Panc1 (cell line): Measurements from ENCODE around the gene CRB2. TPM values are rescaled to one million over a fixed set of nuclear protein-coding genes. Genes with fewer than 3 reads are reported as not detected.

ENCODE experiments used
- ATAC-seq: fragments of 200-7000 bp; cut with Tn5 transposase; 2 replicates; pipeline ENCODE4 v1.9.1; 2020; ENCODE audit warnings: mild to moderate bottlenecking, moderate library complexity
- BruUV-seq: library from RNA; stranded (reverse); fragments of 400-500 nt; replicated peaks from 2 replicates; lab custom pipeline; 2021; lab: Mats Ljungman, UMichigan
- CTCF ChIA-PET: fragments of 300-600 bp; sonication (Branson Sonifier 250); formaldehyde crosslinking; loops from one replicate; lab custom pipeline; 2022; ENCODE audit warnings: antibody characterized with exemption; lab: Charles Lee
- POLR2A ChIA-PET: fragments of 300-600 bp; sonication (Branson Sonifier 250); formaldehyde crosslinking; loops from one replicate; lab custom pipeline; 2022; ENCODE audit warnings: antibody characterized with exemption; lab: Charles Lee
- DNase-seq: peaks from one replicate; pipeline ENCODE4 v3.0.0-alpha.2; 2010; ENCODE audit warnings: low read depth, low spot score
- H3K27ac ChIP-seq: 2 replicates; pipeline ENCODE4 v1.5.1; 2011; ENCODE audit warnings: mild to moderate bottlenecking, low read length, inconsistent platforms
- H3K27me3 ChIP-seq: fragments of 200-500 bp; sonication (Bioruptor generic); 2 replicates; pipeline ENCODE4 v1.6.0; 2014; ENCODE audit warnings: low read length, inconsistent platforms; ENCODE audit not compliant: control insufficient read depth, insufficient read depth
- H3K36me3 ChIP-seq: fragments of 200-500 bp; sonication (Bioruptor generic); 2 replicates; pipeline ENCODE4 v1.5.1; 2014; ENCODE audit warnings: inconsistent platforms, mild to moderate bottlenecking, low read length, moderate library complexity; ENCODE audit not compliant: control insufficient read depth, insufficient read depth
- H3K4me1 ChIP-seq: 2 replicates; pipeline ENCODE4 v1.5.1; 2011; ENCODE audit warnings: inconsistent platforms, mild to moderate bottlenecking, low read length, moderate library complexity; ENCODE audit not compliant: control insufficient read depth, insufficient read depth
- H3K4me3 ChIP-seq, 2 experiments: 2 replicates each; pipeline ENCODE4 v1.5.1; 2011 to 2012; ENCODE audit warnings: low read depth in 2 of 2, low read length in 2 of 2, mild to moderate bottlenecking in 2 of 2, inconsistent platforms in 1 of 2, moderate library complexity in 1 of 2
- H3K9me3 ChIP-seq: fragments of 200-500 bp; sonication (Bioruptor generic); 2 replicates; pipeline ENCODE4 v1.5.1; 2014; ENCODE audit warnings: low read depth, mild to moderate bottlenecking, inconsistent platforms, low read length, moderate library complexity; ENCODE audit not compliant: control insufficient read depth, insufficient read depth
- POLR2AphosphoS5 ChIP-seq: IDR thresholded peaks from 2 replicates; pipeline ENCODE4 v1.6.1; 2012; ENCODE audit warnings: mild to moderate bottlenecking, low read depth, low read length, moderate library complexity
- REST ChIP-seq, 2 experiments: IDR thresholded peaks; 2 replicates each; pipeline ENCODE4 v1.6.1; 2011 to 2012; ENCODE audit warnings: low read depth in 2 of 2, control low read depth in 1 of 2, low read length in 1 of 2, mild to moderate bottlenecking in 1 of 2, moderate library complexity in 1 of 2; ENCODE audit not compliant: insufficient read depth in 1 of 2
- SIN3A ChIP-seq: IDR thresholded peaks from 2 replicates; pipeline ENCODE4 v1.6.1; 2012; ENCODE audit warnings: low read depth, mild to moderate bottlenecking, low read length, moderate library complexity, borderline replicate concordance; ENCODE audit not compliant: insufficient read depth
- TCF7L2 ChIP-seq: IDR thresholded peaks from 2 replicates; pipeline ENCODE4 v1.6.1; 2011; ENCODE audit warnings: mild to moderate bottlenecking, low read depth, low read length, inconsistent platforms
- in situ Hi-C: cut with HindIII; loops from 2 replicates; pipeline ENCODE4 v1.10.0; 2016; ENCODE audit warnings: low sequenced_read_pairs, low pct_unique_long_range_greater_than_20kb
- intact Hi-C: fragments of 100-400 bp; cut with micrococcal nuclease; formaldehyde crosslinking; loops from one replicate; pipeline ENCODE4 v1.10.0; 2022; ENCODE audit not compliant: unreplicated experiment
- total RNA-seq: library from RNA; stranded (reverse); gene quantifications from one replicate; pipeline ENCODE4 v1.2.1, GENCODE V29; 2021; ENCODE audit not compliant: unreplicated experiment
- TF ChIP-seq, protein P1 (sequence below): fragments of 450-650 bp; IDR thresholded peaks from 2 replicates; pipeline ENCODE4 v1.5.1; 2017; ENCODE audit warnings: mild to moderate bottlenecking

Gene CRB2
- total RNA-seq, 1 experiment from 2014 or later = 0.05 TPM

- no TSS peak for BruUV-seq
- intact Hi-C loops = no loop called here
- in situ Hi-C loops = no loop called here
- POLR2A ChIA-PET = no interaction called here
- ATAC-seq (no peak), DNase-seq (no peak)
- no peak overlapping the region for H3K4me3 ChIP-seq
- CTCF ChIA-PET = no interaction called here
- no peak for TF ChIP-seq TCF7L2
- no peak for TF ChIP-seq POLR2AphosphoS5
- TF ChIP-seq SIN3A = no peak
- no peak for TF ChIP-seq REST (IDR thresholded peaks at IDR 0.05; ENCODE audit: insufficient read depth in 1 of 2, low read depth in 2 of 2, low read length in 1 of 2)
- TF ChIP-seq, protein P1, sequence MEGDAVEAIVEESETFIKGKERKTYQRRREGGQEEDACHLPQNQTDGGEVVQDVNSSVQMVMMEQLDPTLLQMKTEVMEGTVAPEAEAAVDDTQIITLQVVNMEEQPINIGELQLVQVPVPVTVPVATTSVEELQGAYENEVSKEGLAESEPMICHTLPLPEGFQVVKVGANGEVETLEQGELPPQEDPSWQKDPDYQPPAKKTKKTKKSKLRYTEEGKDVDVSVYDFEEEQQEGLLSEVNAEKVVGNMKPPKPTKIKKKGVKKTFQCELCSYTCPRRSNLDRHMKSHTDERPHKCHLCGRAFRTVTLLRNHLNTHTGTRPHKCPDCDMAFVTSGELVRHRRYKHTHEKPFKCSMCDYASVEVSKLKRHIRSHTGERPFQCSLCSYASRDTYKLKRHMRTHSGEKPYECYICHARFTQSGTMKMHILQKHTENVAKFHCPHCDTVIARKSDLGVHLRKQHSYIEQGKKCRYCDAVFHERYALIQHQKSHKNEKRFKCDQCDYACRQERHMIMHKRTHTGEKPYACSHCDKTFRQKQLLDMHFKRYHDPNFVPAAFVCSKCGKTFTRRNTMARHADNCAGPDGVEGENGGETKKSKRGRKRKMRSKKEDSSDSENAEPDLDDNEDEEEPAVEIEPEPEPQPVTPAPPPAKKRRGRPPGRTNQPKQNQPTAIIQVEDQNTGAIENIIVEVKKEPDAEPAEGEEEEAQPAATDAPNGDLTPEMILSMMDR = no peak
- H3K27me3 ChIP-seq = no peaks in the 10 kb centered on the region
- H3K36me3 ChIP-seq = no peaks in the 10 kb centered on the region
- no peaks in the 10 kb centered on the region for H3K4me1 ChIP-seq
- no peak overlapping the region for H3K27ac ChIP-seq
- H3K9me3 ChIP-seq = no peaks in the 10 kb centered on the region
These were observed 41.4 kb upstream of the CRB2 start for GRCh38 chr9:123314617-123315016.

DNA sequence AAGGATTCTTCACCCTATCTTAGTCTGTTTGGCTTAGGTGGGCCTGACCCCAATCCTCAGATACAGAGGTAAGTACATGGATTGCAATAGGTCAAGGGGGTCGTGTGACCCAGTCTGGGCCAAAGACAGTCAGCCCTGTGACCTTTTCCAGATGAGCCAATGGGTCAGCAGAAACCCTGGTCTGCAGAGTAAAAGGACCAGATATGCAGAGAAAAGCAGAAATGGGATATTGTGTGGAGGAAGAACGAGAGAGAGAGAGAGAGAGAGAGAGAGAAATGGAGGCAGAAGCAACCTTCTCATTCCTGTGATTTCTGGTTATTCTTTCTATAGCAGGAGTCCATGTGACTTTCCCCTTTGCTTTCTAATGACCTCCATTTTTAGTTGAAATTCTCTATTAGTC lies 40.4 kb upstream of the CRB2 start:
- POLR2A ChIA-PET = no interaction called here
- Histone ChIP-seq H3K9me3 (no peaks in the 10 kb centered on the region), H3K4me3 (no peak overlapping the region), H3K4me1 (no peaks in the 10 kb centered on the region), H3K27me3 (no peaks in the 10 kb centered on the region), H3K27ac (no peak overlapping the region), H3K36me3 (no peaks in the 10 kb centered on the region)
- DNase-seq = no peak
- ATAC-seq = no peak
- in situ Hi-C loops = no loop called here
- no peak for TF ChIP-seq REST (IDR thresholded peaks at IDR 0.05; ENCODE audit: insufficient read depth in 1 of 2, low read depth in 2 of 2, low read length in 1 of 2)
- TF ChIP-seq POLR2AphosphoS5 = no peak
- TF ChIP-seq, protein P1 = no peak
- TF ChIP-seq SIN3A = no peak
- no peak for TF ChIP-seq TCF7L2
- CTCF ChIA-PET = no interaction called here
- intact Hi-C loops = no loop called here
- BruUV-seq = no TSS peak
